Measurements from ENCODE around the gene KIR3DL1. TPM values are rescaled to one million over a fixed set of nuclear protein-coding genes. Genes with fewer than 3 reads are reported as not detected.

Gene KIR3DL1
- total and polyA plus RNA-seq, 4 donors, result 0.16 to 0.64 (median 0.18) TPM; not detected in 1

DNA sequence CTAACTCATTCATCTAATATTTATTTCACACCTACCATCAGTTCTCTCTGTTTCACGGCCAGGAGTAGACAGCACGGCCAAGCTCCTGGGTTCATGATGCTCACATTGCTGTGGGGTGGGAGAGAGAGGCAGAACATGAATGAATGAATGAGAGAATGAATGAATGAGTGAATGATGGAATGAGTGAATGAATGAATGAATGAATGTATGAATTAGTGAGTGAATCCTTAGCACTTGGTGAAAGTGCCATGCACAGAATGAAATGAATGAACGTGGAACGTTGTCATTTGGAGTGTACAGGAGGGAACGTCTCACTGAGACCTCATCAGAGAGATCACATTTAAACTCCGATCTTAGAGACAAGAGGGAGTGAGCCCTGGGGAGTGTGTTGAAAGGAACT lies 24.8 kb upstream of the KIR3DL1 start:
- WGBS, 2 donors, result 73 to 81% methylated on average over 6 of the region's 6 CpGs
- Histone ChIP-seq H3K27me3 (ENCODE audit: control insufficient read depth in 3 of 3, insufficient read depth in 3 of 3, low read length in 2 of 3) (no peaks in the 10 kb centered on the region), H3K27ac (ENCODE audit: low read depth in 1 of 2, low read length in 1 of 2) (no peak overlapping the region), H3K9me3 (ENCODE audit: control insufficient read depth in 4 of 4, insufficient read depth in 3 of 4, low read length in 3 of 4) (no peaks in the 10 kb centered on the region), H3K36me3 (ENCODE audit: control insufficient read depth in 4 of 4, insufficient read depth in 4 of 4, low read length in 4 of 4) (no peaks in the 10 kb centered on the region), H3K9ac (ENCODE audit: insufficient read depth in 1 of 2, low read length in 2 of 2) (no peak overlapping the region), H3K4me3 (no peak overlapping the region), H3K4me1 (ENCODE audit: control insufficient read depth in 5 of 5, insufficient read depth in 5 of 5, low read length in 5 of 5) (no peaks in the 10 kb centered on the region)
- TF ChIP-seq, protein P1, sequence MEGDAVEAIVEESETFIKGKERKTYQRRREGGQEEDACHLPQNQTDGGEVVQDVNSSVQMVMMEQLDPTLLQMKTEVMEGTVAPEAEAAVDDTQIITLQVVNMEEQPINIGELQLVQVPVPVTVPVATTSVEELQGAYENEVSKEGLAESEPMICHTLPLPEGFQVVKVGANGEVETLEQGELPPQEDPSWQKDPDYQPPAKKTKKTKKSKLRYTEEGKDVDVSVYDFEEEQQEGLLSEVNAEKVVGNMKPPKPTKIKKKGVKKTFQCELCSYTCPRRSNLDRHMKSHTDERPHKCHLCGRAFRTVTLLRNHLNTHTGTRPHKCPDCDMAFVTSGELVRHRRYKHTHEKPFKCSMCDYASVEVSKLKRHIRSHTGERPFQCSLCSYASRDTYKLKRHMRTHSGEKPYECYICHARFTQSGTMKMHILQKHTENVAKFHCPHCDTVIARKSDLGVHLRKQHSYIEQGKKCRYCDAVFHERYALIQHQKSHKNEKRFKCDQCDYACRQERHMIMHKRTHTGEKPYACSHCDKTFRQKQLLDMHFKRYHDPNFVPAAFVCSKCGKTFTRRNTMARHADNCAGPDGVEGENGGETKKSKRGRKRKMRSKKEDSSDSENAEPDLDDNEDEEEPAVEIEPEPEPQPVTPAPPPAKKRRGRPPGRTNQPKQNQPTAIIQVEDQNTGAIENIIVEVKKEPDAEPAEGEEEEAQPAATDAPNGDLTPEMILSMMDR (IDR thresholded peaks at IDR 0.05; ENCODE audit: control extremely low read depth, extremely low read depth), result no peak
- no peak for ATAC-seq (ENCODE audit: insufficient read depth, low FRiP score)
- DNase-seq, result no peak

- Histone ChIP-seq H3K9ac (ENCODE audit: insufficient read depth in 1 of 2, low read length in 2 of 2) (no peak overlapping the region), H3K4me1 (ENCODE audit: control insufficient read depth in 5 of 5, insufficient read depth in 5 of 5, low read length in 5 of 5) (no peaks in the 10 kb centered on the region), H3K9me3 (ENCODE audit: control insufficient read depth in 4 of 4, insufficient read depth in 3 of 4, low read length in 3 of 4) (no peaks in the 10 kb centered on the region), H3K27ac (ENCODE audit: low read depth in 1 of 2, low read length in 1 of 2) (no peak overlapping the region), H3K27me3 (ENCODE audit: control insufficient read depth in 3 of 3, insufficient read depth in 3 of 3, low read length in 2 of 3) (no peaks in the 10 kb centered on the region), H3K36me3 (ENCODE audit: control insufficient read depth in 4 of 4, insufficient read depth in 4 of 4, low read length in 4 of 4) (no peaks in the 10 kb centered on the region), H3K4me3 (no peak overlapping the region)
- no peak for DNase-seq
- ATAC-seq (ENCODE audit: insufficient read depth, low FRiP score), result no peak
- TF ChIP-seq, protein P1 (IDR thresholded peaks at IDR 0.05; ENCODE audit: control extremely low read depth, extremely low read depth), result no peak
- 24 to 29% methylated on average over 8 of the region's 8 CpGs for WGBS, 2 donors
Observed at GRCh38 chr19:54792814-54793213, 23.5 kb upstream of the KIR3DL1 start.

DNA sequence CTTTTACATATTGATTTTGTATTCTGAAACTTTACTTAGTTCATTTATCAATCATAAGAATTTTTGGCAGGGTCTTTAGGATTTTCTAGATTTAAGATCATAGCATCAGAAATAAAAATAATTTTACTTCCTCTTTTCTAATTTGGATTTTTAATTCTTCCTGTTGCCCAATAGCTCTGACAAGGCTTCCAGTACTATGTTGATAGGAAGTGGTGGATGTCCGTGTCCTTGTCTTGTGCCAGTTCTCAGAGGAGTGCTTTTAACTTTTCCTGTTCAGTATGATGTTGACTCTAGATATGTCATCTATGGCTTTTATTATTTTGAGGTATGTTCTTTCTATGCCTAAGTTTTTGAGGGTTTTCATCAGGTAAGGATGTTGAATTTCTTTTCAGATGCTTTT lies 20.5 kb upstream of the KIR3DL1 start:
- Histone ChIP-seq H3K9me3 (ENCODE audit: control insufficient read depth in 4 of 4, insufficient read depth in 3 of 4, low read length in 3 of 4) (no peaks in the 10 kb centered on the region), H3K4me1 (ENCODE audit: control insufficient read depth in 5 of 5, insufficient read depth in 5 of 5, low read length in 5 of 5) (no peaks in the 10 kb centered on the region), H3K27me3 (ENCODE audit: control insufficient read depth in 3 of 3, insufficient read depth in 3 of 3, low read length in 2 of 3) (no peaks in the 10 kb centered on the region), H3K36me3 (ENCODE audit: control insufficient read depth in 4 of 4, insufficient read depth in 4 of 4, low read length in 4 of 4) (no peaks in the 10 kb centered on the region), H3K9ac (ENCODE audit: insufficient read depth in 1 of 2, low read length in 2 of 2) (no peak overlapping the region), H3K27ac (ENCODE audit: low read depth in 1 of 2, low read length in 1 of 2) (no peak overlapping the region), H3K4me3 (no peak overlapping the region)
- TF ChIP-seq, protein P1 (IDR thresholded peaks at IDR 0.05; ENCODE audit: control extremely low read depth, extremely low read depth), result no peak
- DNase-seq, result no peak
- 15 to 27% methylated on average over 1 of the region's 1 CpG for WGBS, 2 donors
- no peak for ATAC-seq (ENCODE audit: insufficient read depth, low FRiP score)

DNA sequence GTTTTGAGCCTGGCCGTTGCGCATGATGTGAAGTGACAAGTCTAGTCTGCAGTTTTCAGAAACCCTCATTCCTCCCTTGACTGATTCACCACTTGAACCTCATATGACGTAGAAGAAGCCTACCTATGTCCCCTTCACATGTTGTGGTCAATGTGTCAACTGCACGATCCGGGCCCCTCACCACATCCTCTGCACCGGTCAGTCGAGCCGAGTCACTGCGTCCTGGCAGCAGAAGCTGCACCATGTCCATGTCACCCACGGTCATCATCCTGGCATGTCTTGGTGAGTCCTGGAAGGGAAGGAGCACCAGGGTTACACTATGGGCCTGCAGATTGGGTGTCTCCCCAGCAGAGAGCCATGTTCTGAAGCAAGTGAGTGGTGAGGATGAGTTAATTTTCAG lies 12.9 kb upstream of the KIR3DL1 start, which contains the start of gene KIR2DL4:
Gene KIR2DL4 (plus strand): TSS at position 201 of the 400 bp plus-strand sequence. CDS start 42 bp downstream, at position 243.
- Histone ChIP-seq H3K36me3 (ENCODE audit: control insufficient read depth in 4 of 4, insufficient read depth in 4 of 4, low read length in 4 of 4) (no peaks in the 10 kb centered on the region), H3K27ac (ENCODE audit: low read depth in 1 of 2, low read length in 1 of 2) (no peak within 1 kb of the TSS), H3K9me3 (ENCODE audit: control insufficient read depth in 4 of 4, insufficient read depth in 3 of 4, low read length in 3 of 4) (peaks cover 0 to 8% (median 0%) of the 10 kb centered on the region in 4 donors), H3K4me1 (ENCODE audit: control insufficient read depth in 5 of 5, insufficient read depth in 5 of 5, low read length in 5 of 5) (no peaks in the 10 kb centered on the region), H3K27me3 (ENCODE audit: control insufficient read depth in 3 of 3, insufficient read depth in 3 of 3, low read length in 2 of 3) (no peaks in the 10 kb centered on the region), H3K4me3 (no peak within 1 kb of the TSS), H3K9ac (ENCODE audit: insufficient read depth in 1 of 2, low read length in 2 of 2) (no peak within 1 kb of the TSS)
- WGBS, 2 donors, result 72 to 78% methylated on average over 10 of the region's 10 CpGs
- TF ChIP-seq, protein P1 (IDR thresholded peaks at IDR 0.05; ENCODE audit: control extremely low read depth, extremely low read depth), result no peak
- DNase-seq (no peak), ATAC-seq (ENCODE audit: insufficient read depth, low FRiP score) (no peak)
